ENCODE measurements around the gene ELP6. TPM values are rescaled to one million over a fixed set of nuclear protein-coding genes. Genes with fewer than 3 reads are reported as not detected.

The ELP6 gene
- polyA plus RNA-seq, 1 of the 3 experiments (the other 2 are of a cell fraction), result 79.8 TPM

DNA sequence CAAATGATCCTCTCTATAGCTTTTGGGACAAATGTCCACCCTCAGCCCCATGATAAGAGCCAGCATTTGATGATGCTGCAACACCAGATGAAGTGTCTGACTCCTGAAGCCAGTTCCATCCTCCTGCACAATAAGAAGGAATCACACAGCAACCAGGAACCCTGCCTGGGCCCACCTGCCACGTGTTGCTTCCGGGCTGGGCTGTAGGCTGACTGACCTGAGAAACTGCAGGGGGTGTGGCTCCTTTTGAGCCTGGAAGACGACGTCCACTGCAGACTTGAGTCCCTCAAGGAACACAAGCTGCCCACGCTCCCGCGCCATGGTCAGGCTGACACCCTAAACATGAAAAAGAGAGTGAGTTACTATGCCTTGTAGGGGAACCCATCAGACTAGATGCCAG is 9.4 kb downstream of the ELP6 start:
- no peak overlapping the region for H3K27ac ChIP-seq (ENCODE audit: low read depth in 2 of 2, low read length in 1 of 2)
- H3K9me2 ChIP-seq, result no peaks in the 10 kb centered on the region
- DNase-seq, result no peak
- H4K20me1 ChIP-seq (ENCODE audit: insufficient read depth), result no peaks in the 10 kb centered on the region
- no peak overlapping the region for H3K9ac ChIP-seq
- no peak overlapping the region for H3K4me3 ChIP-seq (ENCODE audit: low read depth in 2 of 2, low read length in 1 of 2)
- no peaks in the 10 kb centered on the region for H3K27me3 ChIP-seq (ENCODE audit: insufficient read depth)
- POLR2A ChIA-PET, result no interaction called here
- H3K79me2 ChIP-seq (ENCODE audit: insufficient read depth), result no peaks in the 10 kb centered on the region; the same call in 1 of the 2 replicates
- CTCF ChIA-PET, result interaction anchor here (0.9 kb wide), 1 partner anchor 29 kb away, joined by 4 read pairs; no protein-coding TSS in a partner anchor
- no peaks in the 10 kb centered on the region for H3K4me1 ChIP-seq (ENCODE audit: control insufficient read depth in 1 of 2, insufficient read depth in 2 of 2, low read depth in 1 of 2, low read length in 1 of 2)
- TF ChIP-seq, protein P1, sequence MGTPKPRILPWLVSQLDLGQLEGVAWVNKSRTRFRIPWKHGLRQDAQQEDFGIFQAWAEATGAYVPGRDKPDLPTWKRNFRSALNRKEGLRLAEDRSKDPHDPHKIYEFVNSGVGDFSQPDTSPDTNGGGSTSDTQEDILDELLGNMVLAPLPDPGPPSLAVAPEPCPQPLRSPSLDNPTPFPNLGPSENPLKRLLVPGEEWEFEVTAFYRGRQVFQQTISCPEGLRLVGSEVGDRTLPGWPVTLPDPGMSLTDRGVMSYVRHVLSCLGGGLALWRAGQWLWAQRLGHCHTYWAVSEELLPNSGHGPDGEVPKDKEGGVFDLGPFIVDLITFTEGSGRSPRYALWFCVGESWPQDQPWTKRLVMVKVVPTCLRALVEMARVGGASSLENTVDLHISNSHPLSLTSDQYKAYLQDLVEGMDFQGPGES (IDR thresholded peaks at IDR 0.05; ENCODE audit: low read depth, low read length), result no peak
- TF ChIP-seq JUND (IDR thresholded peaks at IDR 0.05) (no peak), REST (IDR thresholded peaks at IDR 0.05; ENCODE audit: low read depth, low read length) (no peak), TAF1 (IDR thresholded peaks at IDR 0.05; ENCODE audit: borderline replicate concordance, low read depth, low read length) (no peak), TEAD4 (IDR thresholded peaks at IDR 0.05; ENCODE audit: borderline replicate concordance, insufficient read depth) (no peak), YY1 (IDR thresholded peaks at IDR 0.05; ENCODE audit: low read depth) (no peak)
- TF ChIP-seq, protein P2, sequence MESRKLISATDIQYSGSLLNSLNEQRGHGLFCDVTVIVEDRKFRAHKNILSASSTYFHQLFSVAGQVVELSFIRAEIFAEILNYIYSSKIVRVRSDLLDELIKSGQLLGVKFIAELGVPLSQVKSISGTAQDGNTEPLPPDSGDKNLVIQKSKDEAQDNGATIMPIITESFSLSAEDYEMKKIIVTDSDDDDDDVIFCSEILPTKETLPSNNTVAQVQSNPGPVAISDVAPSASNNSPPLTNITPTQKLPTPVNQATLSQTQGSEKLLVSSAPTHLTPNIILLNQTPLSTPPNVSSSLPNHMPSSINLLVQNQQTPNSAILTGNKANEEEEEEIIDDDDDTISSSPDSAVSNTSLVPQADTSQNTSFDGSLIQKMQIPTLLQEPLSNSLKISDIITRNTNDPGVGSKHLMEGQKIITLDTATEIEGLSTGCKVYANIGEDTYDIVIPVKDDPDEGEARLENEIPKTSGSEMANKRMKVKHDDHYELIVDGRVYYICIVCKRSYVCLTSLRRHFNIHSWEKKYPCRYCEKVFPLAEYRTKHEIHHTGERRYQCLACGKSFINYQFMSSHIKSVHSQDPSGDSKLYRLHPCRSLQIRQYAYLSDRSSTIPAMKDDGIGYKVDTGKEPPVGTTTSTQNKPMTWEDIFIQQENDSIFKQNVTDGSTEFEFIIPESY (IDR thresholded peaks at IDR 0.05; ENCODE audit: borderline replicate concordance, low read depth), result no peak
- no peaks in the 10 kb centered on the region for H3F3A ChIP-seq (replicated peaks; ENCODE audit: insufficient read depth)
- no peak overlapping the region for H2AFZ ChIP-seq (ENCODE audit: low read depth)
- no peak overlapping the region for H3K4me2 ChIP-seq
- peaks cover 28 to 43% of the 10 kb centered on the region in 2 experiments for H3K36me3 ChIP-seq (replicated peaks in 1 of 2; ENCODE audit: control insufficient read depth in 1 of 2, insufficient read depth in 2 of 2, low read length in 1 of 2)
- H3K9me3 ChIP-seq, result no peaks in the 10 kb centered on the region
- WGBS (ENCODE audit: low lambda C conversion rate), result 97% methylated on average over 7 of the region's 7 CpGs

- Histone ChIP-seq H3K9me3 (no peaks in the 10 kb centered on the region), H3K27ac (ENCODE audit: low read depth in 2 of 2, low read length in 1 of 2) (no peak overlapping the region), H3K27me3 (ENCODE audit: insufficient read depth) (no peaks in the 10 kb centered on the region), H3K79me2 (ENCODE audit: insufficient read depth) (no peaks in the 10 kb centered on the region), H3K36me3 (replicated peaks in 1 of 2; ENCODE audit: control insufficient read depth in 1 of 2, insufficient read depth in 2 of 2, low read length in 1 of 2) (peaks cover 28 to 50% of the 10 kb centered on the region in 2 experiments), H3K9me2 (no peaks in the 10 kb centered on the region), H3K4me3 (ENCODE audit: low read depth in 2 of 2, low read length in 1 of 2) (no peak overlapping the region), H4K20me1 (ENCODE audit: insufficient read depth) (no peaks in the 10 kb centered on the region), H2AFZ (ENCODE audit: low read depth) (no peak overlapping the region), H3K9ac (no peak overlapping the region), H3K4me1 (ENCODE audit: control insufficient read depth in 1 of 2, insufficient read depth in 2 of 2, low read depth in 1 of 2, low read length in 1 of 2) (no peaks in the 10 kb centered on the region), H3K4me2 (no peak overlapping the region), H3F3A (replicated peaks; ENCODE audit: insufficient read depth) (no peaks in the 10 kb centered on the region)
- ChIA-PET POLR2A (no interaction called here), CTCF (no interaction called here)
- WGBS (ENCODE audit: low lambda C conversion rate), result 100% methylated on average over 2 of the region's 2 CpGs
- no peak for TF ChIP-seq MXI1 (IDR thresholded peaks at IDR 0.05; ENCODE audit: low read depth, low read length)
- TF ChIP-seq MEF2A (IDR thresholded peaks at IDR 0.05; ENCODE audit: borderline replicate concordance, low read depth), result no peak
- TF ChIP-seq SIN3A (IDR thresholded peaks at IDR 0.05; ENCODE audit: borderline replicate concordance, low read depth, low read length), result no peak
- no peak for TF ChIP-seq MAX (IDR thresholded peaks at IDR 0.05; ENCODE audit: low read depth)
- TF ChIP-seq CHD2 (IDR thresholded peaks at IDR 0.05; ENCODE audit: low read length, partially characterized antibody), result no peak
- TF ChIP-seq JUND (IDR thresholded peaks at IDR 0.05), result no peak
- TF ChIP-seq RXRA (IDR thresholded peaks at IDR 0.05; ENCODE audit: borderline replicate concordance, low read depth), result no peak
- no peak for TF ChIP-seq FOXM1 (IDR thresholded peaks at IDR 0.05; ENCODE audit: low read depth)
- TF ChIP-seq FOSL2 (IDR thresholded peaks at IDR 0.05; ENCODE audit: borderline replicate concordance, low read depth), result no peak
- no peak for TF ChIP-seq PBX3 (IDR thresholded peaks at IDR 0.05)
- no peak for TF ChIP-seq RAD21 (IDR thresholded peaks at IDR 0.05; ENCODE audit: low read length)
- no peak for TF ChIP-seq RFX5 (IDR thresholded peaks at IDR 0.05; ENCODE audit: low read length)
- TF ChIP-seq TAF1 (IDR thresholded peaks at IDR 0.05; ENCODE audit: borderline replicate concordance, low read depth, low read length), result no peak
- no peak for DNase-seq
These were observed 10.5 kb downstream of the ELP6 start for GRCh38 chr3:47503033-47503432.
